Neural crest cell (in vitro differentiated cells): Measurements from ENCODE around the gene GARS1. TPM values are rescaled to one million over a fixed set of nuclear protein-coding genes. Genes with fewer than 3 reads are reported as not detected.
"Not testable (repeated sequence)": the region's sequence is repeated elsewhere in the genome, so short reads cannot be mapped to it uniquely, and the experiment has no call there.

Source experiments
- DNase-seq: peaks from one replicate; pipeline ENCODE4 v3.0.0; 2021; ENCODE audit warnings: low read depth, mixed read lengths, low spot score
- H3K27ac Mint-ChIP-seq: one replicate; pipeline ENCODE4 v1.8.0; 2021; ENCODE audit warnings: mild to moderate bottlenecking, mixed read lengths; ENCODE audit not compliant: unreplicated experiment
- H3K27me3 Mint-ChIP-seq: 2 replicates; pipeline ENCODE4 v1.8.0; 2021; ENCODE audit warnings: low read depth, mild to moderate bottlenecking, mixed read lengths
- H3K36me3 Mint-ChIP-seq: 2 replicates; pipeline ENCODE4 v1.8.0; 2021; ENCODE audit warnings: low read depth, mild to moderate bottlenecking, mixed read lengths
- H3K4me1 Mint-ChIP-seq: 2 replicates; pipeline ENCODE4 v1.8.0; 2021; ENCODE audit warnings: mixed read lengths
- H3K4me3 Mint-ChIP-seq: one replicate; pipeline ENCODE4 v1.8.0; 2021; ENCODE audit warnings: mild to moderate bottlenecking, mixed read lengths
- H3K9me3 Mint-ChIP-seq: 2 replicates; pipeline ENCODE4 v1.8.0; 2021; ENCODE audit warnings: mixed read lengths
- total RNA-seq: library from RNA; stranded (reverse); gene quantifications from 2 replicates; pipeline ENCODE4 v1.2.1, GENCODE V29; 2021
- TF ChIP-seq, protein P1 (sequence below): fragments of 200-600 bp; sonication (generic); conservative IDR thresholded peaks from 2 replicates; pipeline ENCODE4 v1.5.0; 2021; ENCODE audit warnings: antibody characterized with exemption, mild to moderate bottlenecking

GARS1 gene
- total RNA-seq, 1 donor from 2014 or later, result 152 TPM

DNA sequence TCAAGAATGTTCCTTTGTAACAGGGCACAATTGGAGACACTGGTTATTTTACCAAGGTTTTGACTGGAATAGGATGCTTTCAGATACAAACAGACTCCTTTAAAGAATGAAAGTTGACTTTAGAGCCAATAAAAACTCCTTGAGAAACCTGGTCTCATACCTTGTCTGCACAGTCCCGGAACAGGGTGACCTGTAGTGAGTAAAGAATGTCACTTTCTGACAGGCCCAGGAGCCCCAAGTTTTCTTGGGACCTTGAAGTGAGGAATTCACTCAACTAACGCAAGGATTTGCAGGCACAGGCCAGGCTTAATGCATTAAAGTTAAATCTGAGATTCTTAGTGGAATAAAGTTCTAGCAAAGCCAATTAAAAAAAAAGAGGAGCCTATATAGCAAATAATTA is 11.5 kb upstream of the GARS1 start:
- TF ChIP-seq, protein P1, sequence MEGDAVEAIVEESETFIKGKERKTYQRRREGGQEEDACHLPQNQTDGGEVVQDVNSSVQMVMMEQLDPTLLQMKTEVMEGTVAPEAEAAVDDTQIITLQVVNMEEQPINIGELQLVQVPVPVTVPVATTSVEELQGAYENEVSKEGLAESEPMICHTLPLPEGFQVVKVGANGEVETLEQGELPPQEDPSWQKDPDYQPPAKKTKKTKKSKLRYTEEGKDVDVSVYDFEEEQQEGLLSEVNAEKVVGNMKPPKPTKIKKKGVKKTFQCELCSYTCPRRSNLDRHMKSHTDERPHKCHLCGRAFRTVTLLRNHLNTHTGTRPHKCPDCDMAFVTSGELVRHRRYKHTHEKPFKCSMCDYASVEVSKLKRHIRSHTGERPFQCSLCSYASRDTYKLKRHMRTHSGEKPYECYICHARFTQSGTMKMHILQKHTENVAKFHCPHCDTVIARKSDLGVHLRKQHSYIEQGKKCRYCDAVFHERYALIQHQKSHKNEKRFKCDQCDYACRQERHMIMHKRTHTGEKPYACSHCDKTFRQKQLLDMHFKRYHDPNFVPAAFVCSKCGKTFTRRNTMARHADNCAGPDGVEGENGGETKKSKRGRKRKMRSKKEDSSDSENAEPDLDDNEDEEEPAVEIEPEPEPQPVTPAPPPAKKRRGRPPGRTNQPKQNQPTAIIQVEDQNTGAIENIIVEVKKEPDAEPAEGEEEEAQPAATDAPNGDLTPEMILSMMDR, result no peak
- Mint-ChIP-seq H3K27ac (no peak overlapping the region), H3K4me1 (no peaks in the 10 kb centered on the region), H3K9me3 (peaks cover 10% of the 10 kb centered on the region), H3K27me3 (no peaks in the 10 kb centered on the region), H3K36me3 (peaks cover 61% of the 10 kb centered on the region), H3K4me3 (no peak overlapping the region)
- DNase-seq, result no peak

DNA sequence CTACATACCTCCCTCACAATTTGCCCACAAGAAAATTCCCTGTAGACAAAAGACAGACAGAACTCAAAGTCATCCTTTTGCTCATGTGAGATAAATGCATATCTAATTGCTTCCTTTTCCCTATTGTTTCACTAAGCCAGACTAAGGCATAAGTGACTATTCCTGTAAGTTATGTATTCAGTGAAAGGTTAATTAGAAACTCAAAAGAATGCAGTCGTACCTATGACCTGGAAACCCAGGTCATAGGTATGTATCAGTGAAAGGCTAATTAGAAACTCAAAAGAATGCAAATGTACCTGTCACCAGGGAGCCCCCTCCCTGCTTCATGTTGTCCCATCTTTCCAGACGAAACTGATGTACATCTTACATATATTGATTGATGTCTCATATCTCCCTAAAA is 10.3 kb upstream of the GARS1 start:
- Mint-ChIP-seq H3K36me3 (peaks cover 53% of the 10 kb centered on the region), H3K9me3 (peaks cover 9% of the 10 kb centered on the region), H3K4me3 (no peak overlapping the region), H3K4me1 (no peaks in the 10 kb centered on the region), H3K27me3 (no peaks in the 10 kb centered on the region), H3K27ac (no peak overlapping the region)
- TF ChIP-seq, protein P1, result no peak
- no peak for DNase-seq

DNA sequence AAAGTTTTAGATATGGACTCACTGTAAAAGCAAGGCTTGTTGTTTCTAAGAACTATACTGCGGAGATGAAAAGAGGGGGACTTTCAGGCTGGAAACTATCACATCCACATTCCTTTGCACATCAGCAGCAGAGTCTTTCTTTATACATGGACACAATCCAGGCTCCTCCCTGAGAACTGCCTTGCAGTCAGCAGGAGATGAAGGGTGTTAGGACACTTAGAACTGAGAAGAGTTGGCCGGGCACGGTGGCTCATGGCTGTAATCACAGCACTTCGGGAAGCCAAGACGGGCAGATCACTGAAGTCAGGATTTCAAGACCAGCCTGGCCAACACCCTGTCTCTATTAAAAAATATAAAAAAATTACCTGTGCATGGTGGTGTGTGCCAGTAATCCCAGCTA is 9.7 kb upstream of the GARS1 start:
- H3K9me3 Mint-ChIP-seq, result peaks cover 9% of the 10 kb centered on the region
- TF ChIP-seq, protein P1, result no peak
- no peaks in the 10 kb centered on the region for H3K27me3 Mint-ChIP-seq
- no peaks in the 10 kb centered on the region for H3K4me1 Mint-ChIP-seq
- DNase-seq, result no peak
- no peak overlapping the region for H3K4me3 Mint-ChIP-seq
- peaks cover 51% of the 10 kb centered on the region for H3K36me3 Mint-ChIP-seq
- H3K27ac Mint-ChIP-seq, result no peak overlapping the region

DNA sequence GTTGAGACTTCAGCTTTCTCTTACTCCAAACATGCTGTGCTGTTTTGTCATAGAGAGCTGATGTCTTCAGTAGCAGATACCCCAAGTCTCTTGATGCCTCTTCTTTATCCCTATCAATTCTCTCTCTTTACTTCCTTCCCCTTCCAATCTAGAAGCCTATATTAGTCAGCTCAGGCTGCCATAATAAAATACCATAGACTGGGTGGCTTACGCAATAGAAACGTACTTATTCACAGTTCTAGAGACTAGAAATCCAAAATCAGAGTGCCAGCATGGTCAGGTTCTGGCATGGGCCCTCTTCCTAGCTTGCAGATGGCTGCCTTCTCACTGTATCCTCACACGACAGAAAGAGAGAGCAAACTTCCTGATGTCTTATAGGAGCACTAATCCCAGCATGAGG is 9.0 kb upstream of the GARS1 start:
- H3K4me3 Mint-ChIP-seq, result no peak overlapping the region
- H3K4me1 Mint-ChIP-seq, result no peaks in the 10 kb centered on the region
- TF ChIP-seq, protein P1, result no peak
- peaks cover 44% of the 10 kb centered on the region for H3K36me3 Mint-ChIP-seq
- H3K27ac Mint-ChIP-seq, result no peak overlapping the region
- H3K9me3 Mint-ChIP-seq, result peaks cover 4% of the 10 kb centered on the region
- DNase-seq, result no peak
- H3K27me3 Mint-ChIP-seq, result no peaks in the 10 kb centered on the region

DNA sequence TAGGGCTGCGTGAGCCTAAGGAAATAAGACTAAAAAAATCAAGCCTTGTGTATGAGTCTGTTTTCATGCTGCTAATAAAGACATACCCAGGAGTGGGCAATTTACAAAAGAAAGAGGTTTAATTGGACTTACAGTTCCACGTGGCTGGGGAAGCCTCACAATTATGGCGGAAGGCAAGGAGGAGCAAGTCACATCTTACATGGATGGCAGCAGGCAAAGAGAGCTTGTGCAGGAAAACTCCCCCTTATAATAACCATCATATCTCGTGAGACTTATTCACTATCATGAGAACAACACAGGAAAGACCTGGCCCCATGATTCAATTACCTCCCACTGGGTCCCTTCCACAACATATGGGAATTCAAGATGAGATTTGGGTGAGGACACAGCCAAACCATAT is 7.1 kb upstream of the GARS1 start:
- H3K4me1 Mint-ChIP-seq, H3K27me3 Mint-ChIP-seq, H3K4me3 Mint-ChIP-seq, DNase-seq, H3K9me3 Mint-ChIP-seq: not testable (repeated sequence)
- peaks cover 41% of the 10 kb centered on the region for H3K36me3 Mint-ChIP-seq
- peak overlapping the region; percentile 5 for H3K27ac Mint-ChIP-seq

DNA sequence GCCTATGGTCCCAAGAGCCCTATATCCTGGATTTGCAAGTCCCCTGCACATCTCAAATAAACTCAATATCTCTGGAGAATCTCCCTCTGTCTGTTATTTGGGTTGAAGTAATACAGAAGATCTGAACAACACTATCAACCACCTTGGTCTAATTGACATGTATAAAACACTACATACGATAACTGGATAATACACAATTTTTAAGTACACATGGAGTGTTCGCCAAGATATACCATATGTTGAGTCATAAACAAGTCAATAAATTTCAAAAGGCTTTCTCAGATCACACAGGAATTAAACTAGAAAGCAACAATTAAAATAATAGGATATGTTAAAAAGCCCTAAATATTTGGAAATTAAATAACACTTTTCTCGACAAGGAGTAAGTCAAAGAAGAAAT is 5.6 kb upstream of the GARS1 start:
- Mint-ChIP-seq H3K4me3 (no peak overlapping the region), H3K27me3 (no peaks in the 10 kb centered on the region), H3K36me3 (peaks cover 27% of the 10 kb centered on the region), H3K9me3 (peaks cover 4% of the 10 kb centered on the region), H3K4me1 (peaks cover 10% of the 10 kb centered on the region), H3K27ac (no peak overlapping the region)
- TF ChIP-seq, protein P1, result no peak
- no peak for DNase-seq
